Gastroesophageal sphincter (tissue), 4 donors: Measurements from ENCODE around the gene OAS3. TPM values are rescaled to one million over a fixed set of nuclear protein-coding genes. Genes with fewer than 3 reads are reported as not detected.

ENCODE experiments used
- ATAC-seq: fragments of 150-250 bp; one replicate; pipeline ENCODE4 v1.9.1; 2016; ENCODE audit warnings: mild to moderate bottlenecking, moderate library complexity
- H3K27ac ChIP-seq, 4 donors: fragments of 200-600 bp; sonication (generic) in 3 of 4; 1 replicate in 3 of 4; 2 replicates in 1 of 4; pipeline ENCODE4 v1.5.1; 2016 to 2019
- H3K27me3 ChIP-seq: fragments of 200-600 bp; sonication (generic); one replicate; pipeline ENCODE4 v1.5.1; 2019
- H3K36me3 ChIP-seq, 2 donors: fragments of 200-600 bp; sonication (generic); one replicate each; pipeline ENCODE4 v1.5.1; 2019; ENCODE audit warnings: control low read depth in 1 of 2
- H3K4me1 ChIP-seq, 3 donors: fragments of 200-600 bp; sonication (generic); 1 replicate in 2 of 3; 2 replicates in 1 of 3; pipeline ENCODE4 v1.5.1; 2016 to 2019; ENCODE audit warnings: control low read depth in 2 of 3
- H3K4me3 ChIP-seq, 2 donors: fragments of 200-600 bp; sonication (generic); one replicate each; pipeline ENCODE4 v1.5.1; 2019; ENCODE audit warnings: mild to moderate bottlenecking in 1 of 2, moderate library complexity in 1 of 2
- H3K9me3 ChIP-seq, 3 donors: fragments of 200-600 bp; sonication (generic); one replicate each; pipeline ENCODE4 v1.5.1; 2017 to 2019; ENCODE audit warnings: control low read depth in 2 of 3
- EP300 ChIP-seq: sonication (generic); formaldehyde crosslinking; IDR thresholded peaks from one replicate; pipeline ENCODE4 v1.6.1; 2017; ENCODE audit warnings: antibody characterized with exemption, mild to moderate bottlenecking
- POLR2A ChIP-seq, 2 donors: fragments of 450-650 bp; IDR thresholded peaks; one replicate each; pipeline ENCODE4 v1.6.1; 2017; ENCODE audit warnings: antibody characterized with exemption in 2 of 2, mild to moderate bottlenecking in 2 of 2, moderate library complexity in 1 of 2
- POLR2AphosphoS5 ChIP-seq: sonication (generic); formaldehyde crosslinking; IDR thresholded peaks from one replicate; pipeline ENCODE4 v1.6.1; 2017; ENCODE audit warnings: antibody characterized with exemption
- WGBS, 2 donors: methylation state at CpG; one replicate each; pipeline ENCODE4 v1.1.5; 2018; ENCODE audit warnings: low coverage in 1 of 2; 5-methylcytosine and 5-hydroxymethylcytosine counted together
- total RNA-seq, 4 donors: library from RNA; depleted of rRNA; stranded (reverse); fragments of >200 nt; gene quantifications; one replicate each; pipeline ENCODE4 v1.1.0, GENCODE V29; 2016
- TF ChIP-seq, protein P1 (sequence below), 4 experiments: fragments of 200-600 bp in 2 of 4; fragments of 450-650 bp in 2 of 4; sonication (generic) in 1 of 4; IDR thresholded peaks; one replicate each; pipeline ENCODE4 v1.5.1; 2017 to 2019; ENCODE audit warnings: antibody characterized with exemption in 4 of 4, mild to moderate bottlenecking in 2 of 4, moderate library complexity in 2 of 4

The OAS3 gene
- total RNA-seq, 4 donors from 2014 or later: 3.5 to 10.2 (median 7.2) TPM

DNA sequence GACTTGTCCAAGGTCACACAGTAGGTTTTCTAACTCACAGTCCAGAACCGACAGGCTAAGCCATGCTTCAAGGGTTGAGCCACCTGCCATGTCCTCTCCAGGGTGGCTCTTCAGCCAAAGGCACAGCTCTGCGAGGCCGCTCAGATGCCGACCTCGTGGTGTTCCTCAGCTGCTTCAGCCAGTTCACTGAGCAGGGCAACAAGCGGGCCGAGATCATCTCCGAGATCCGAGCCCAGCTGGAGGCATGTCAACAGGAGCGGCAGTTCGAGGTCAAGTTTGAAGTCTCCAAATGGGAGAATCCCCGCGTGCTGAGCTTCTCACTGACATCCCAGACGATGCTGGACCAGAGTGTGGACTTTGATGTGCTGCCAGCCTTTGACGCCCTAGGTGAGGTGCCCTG is 27.4 kb downstream of the OAS3 start:
- no peaks in the 10 kb centered on the region for H3K4me1 ChIP-seq
- no peak for ATAC-seq
- TF ChIP-seq, protein P1, sequence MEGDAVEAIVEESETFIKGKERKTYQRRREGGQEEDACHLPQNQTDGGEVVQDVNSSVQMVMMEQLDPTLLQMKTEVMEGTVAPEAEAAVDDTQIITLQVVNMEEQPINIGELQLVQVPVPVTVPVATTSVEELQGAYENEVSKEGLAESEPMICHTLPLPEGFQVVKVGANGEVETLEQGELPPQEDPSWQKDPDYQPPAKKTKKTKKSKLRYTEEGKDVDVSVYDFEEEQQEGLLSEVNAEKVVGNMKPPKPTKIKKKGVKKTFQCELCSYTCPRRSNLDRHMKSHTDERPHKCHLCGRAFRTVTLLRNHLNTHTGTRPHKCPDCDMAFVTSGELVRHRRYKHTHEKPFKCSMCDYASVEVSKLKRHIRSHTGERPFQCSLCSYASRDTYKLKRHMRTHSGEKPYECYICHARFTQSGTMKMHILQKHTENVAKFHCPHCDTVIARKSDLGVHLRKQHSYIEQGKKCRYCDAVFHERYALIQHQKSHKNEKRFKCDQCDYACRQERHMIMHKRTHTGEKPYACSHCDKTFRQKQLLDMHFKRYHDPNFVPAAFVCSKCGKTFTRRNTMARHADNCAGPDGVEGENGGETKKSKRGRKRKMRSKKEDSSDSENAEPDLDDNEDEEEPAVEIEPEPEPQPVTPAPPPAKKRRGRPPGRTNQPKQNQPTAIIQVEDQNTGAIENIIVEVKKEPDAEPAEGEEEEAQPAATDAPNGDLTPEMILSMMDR (IDR thresholded peaks at IDR 0.05): no peak
- TF ChIP-seq POLR2A (IDR thresholded peaks at IDR 0.05) (no peak), EP300 (no peak)
- H3K27ac ChIP-seq: no peak overlapping the region
- H3K36me3 ChIP-seq: peaks cover 0 to 100% of the 10 kb centered on the region in 2 donors
- no peaks in the 10 kb centered on the region for H3K9me3 ChIP-seq
- 85 to 100% methylated on average over 1 to 6 of the region's 15 CpGs for WGBS, 2 donors
- H3K4me3 ChIP-seq: no peak overlapping the region
- no peaks in the 10 kb centered on the region for H3K27me3 ChIP-seq

DNA sequence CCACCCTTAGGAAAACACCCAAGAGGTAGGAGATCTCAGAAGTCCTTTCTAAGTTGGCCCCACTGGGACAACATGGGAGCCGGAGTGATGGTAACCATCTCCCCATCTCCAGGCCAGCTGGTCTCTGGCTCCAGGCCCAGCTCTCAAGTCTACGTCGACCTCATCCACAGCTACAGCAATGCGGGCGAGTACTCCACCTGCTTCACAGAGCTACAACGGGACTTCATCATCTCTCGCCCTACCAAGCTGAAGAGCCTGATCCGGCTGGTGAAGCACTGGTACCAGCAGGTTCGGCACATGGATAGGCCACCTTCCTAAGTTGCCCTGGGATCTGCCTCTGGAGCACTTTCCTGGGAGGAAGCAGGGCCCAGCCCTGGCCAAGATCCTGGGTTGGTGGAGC is 29.0 kb downstream of the OAS3 start:
- H3K27ac ChIP-seq: no peak overlapping the region
- no peak for ATAC-seq
- H3K4me1 ChIP-seq: no peaks in the 10 kb centered on the region
- no peak overlapping the region for H3K4me3 ChIP-seq
- peaks cover 0 to 87% of the 10 kb centered on the region in 2 donors for H3K36me3 ChIP-seq
- 85 to 92% methylated on average over 2 to 5 of the region's 9 CpGs for WGBS, 2 donors
- TF ChIP-seq POLR2AphosphoS5: no peak
- TF ChIP-seq, protein P1 (IDR thresholded peaks at IDR 0.05): no peak
- TF ChIP-seq EP300: no peak
- TF ChIP-seq POLR2A (IDR thresholded peaks at IDR 0.05): no peak
- H3K27me3 ChIP-seq: no peaks in the 10 kb centered on the region
- H3K9me3 ChIP-seq: no peaks in the 10 kb centered on the region

DNA sequence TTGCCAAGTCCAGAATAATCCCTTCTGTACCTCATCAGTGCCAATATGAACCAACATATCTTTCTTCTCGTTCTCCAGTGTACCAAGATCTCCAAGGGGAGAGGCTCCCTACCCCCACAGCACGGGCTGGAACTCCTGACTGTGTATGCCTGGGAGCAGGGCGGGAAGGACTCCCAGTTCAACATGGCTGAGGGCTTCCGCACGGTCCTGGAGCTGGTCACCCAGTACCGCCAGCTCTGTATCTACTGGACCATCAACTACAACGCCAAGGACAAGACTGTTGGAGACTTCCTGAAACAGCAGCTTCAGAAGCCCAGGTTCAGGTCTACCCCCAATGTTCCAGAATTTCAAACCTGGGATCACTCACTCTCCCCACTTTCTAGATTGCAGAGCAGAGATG is 29.6 kb downstream of the OAS3 start:
- H3K4me3 ChIP-seq: no peak overlapping the region
- H3K4me1 ChIP-seq: no peaks in the 10 kb centered on the region
- no peak for ATAC-seq
- no peaks in the 10 kb centered on the region for H3K9me3 ChIP-seq
- H3K27me3 ChIP-seq: no peaks in the 10 kb centered on the region
- WGBS, 2 donors: 79% methylated on average over 2 of the region's 7 CpGs; no CpG with 5 or more reads in 1 of the 2 donors
- H3K36me3 ChIP-seq: peaks cover 0 to 81% of the 10 kb centered on the region in 2 donors
- no peak overlapping the region for H3K27ac ChIP-seq
- no peak for TF ChIP-seq EP300
- no peak for TF ChIP-seq POLR2A (IDR thresholded peaks at IDR 0.05)
- TF ChIP-seq POLR2AphosphoS5: no peak
- TF ChIP-seq, protein P1 (IDR thresholded peaks at IDR 0.05): no peak

DNA sequence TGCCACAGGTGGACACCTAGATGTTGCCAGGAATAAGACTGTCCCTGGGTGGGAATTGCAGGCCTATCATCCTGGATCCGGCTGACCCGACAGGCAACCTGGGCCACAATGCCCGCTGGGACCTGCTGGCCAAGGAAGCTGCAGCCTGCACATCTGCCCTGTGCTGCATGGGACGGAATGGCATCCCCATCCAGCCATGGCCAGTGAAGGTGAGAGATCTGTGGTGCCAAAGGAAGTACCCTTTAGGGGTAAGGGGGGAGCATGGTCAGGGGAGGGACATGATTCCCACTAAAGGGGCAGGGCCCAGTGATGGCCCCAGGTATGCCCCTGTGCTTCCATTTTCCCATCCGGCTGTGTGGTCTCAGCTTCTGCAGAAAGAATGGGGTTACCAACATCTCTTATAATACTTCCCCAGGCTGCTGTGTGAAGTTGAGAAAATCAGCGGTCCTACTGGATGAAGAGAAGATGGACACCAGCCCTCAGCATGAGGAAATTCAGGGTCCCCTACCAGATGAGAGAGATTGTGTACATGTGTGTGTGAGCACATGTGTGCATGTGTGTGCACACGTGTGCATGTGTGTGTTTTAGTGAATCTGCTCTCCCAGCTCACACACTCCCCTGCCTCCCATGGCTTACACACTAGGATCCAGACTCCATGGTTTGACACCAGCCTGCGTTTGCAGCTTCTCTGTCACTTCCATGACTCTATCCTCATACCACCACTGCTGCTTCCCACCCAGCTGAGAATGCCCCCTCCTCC is 31.5 kb downstream of the OAS3 start:
- no peak for TF ChIP-seq POLR2AphosphoS5
- TF ChIP-seq, protein P1 (IDR thresholded peaks at IDR 0.05): no peak
- no peak for TF ChIP-seq EP300
- TF ChIP-seq POLR2A (IDR thresholded peaks at IDR 0.05): no peak
- Histone ChIP-seq H3K27me3 (no peaks in the 10 kb centered on the region), H3K9me3 (no peaks in the 10 kb centered on the region), H3K4me1 (no peaks in the 10 kb centered on the region), H3K4me3 (no peak overlapping the region), H3K27ac (no peak overlapping the region), H3K36me3 (peaks cover 0 to 62% of the 10 kb centered on the region in 2 donors)
- 95 to 97% methylated on average over 2 to 3 of the region's 8 CpGs for WGBS, 2 donors
- no peak for ATAC-seq

DNA sequence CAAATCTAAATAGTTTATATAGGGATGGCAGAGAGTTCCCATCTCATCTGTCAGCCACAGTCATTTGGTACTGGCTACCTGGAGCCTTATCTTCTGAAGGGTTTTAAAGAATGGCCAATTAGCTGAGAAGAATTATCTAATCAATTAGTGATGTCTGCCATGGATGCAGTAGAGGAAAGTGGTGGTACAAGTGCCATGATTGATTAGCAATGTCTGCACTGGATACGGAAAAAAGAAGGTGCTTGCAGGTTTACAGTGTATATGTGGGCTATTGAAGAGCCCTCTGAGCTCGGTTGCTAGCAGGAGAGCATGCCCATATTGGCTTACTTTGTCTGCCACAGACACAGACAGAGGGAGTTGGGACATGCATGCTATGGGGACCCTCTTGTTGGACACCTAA is 32.1 kb downstream of the OAS3 start:
- peaks cover 0 to 56% of the 10 kb centered on the region in 2 donors for H3K36me3 ChIP-seq
- H3K4me1 ChIP-seq: no peaks in the 10 kb centered on the region
- no peak overlapping the region for H3K27ac ChIP-seq
- H3K9me3 ChIP-seq: no peaks in the 10 kb centered on the region
- ATAC-seq: no peak
- no peak overlapping the region for H3K4me3 ChIP-seq
- 67 to 100% methylated on average over 2 of the region's 2 CpGs for WGBS, 2 donors
- TF ChIP-seq POLR2AphosphoS5 (no peak), POLR2A (IDR thresholded peaks at IDR 0.05) (no peak), EP300 (no peak)
- TF ChIP-seq, protein P1 (IDR thresholded peaks at IDR 0.05): no peak
- H3K27me3 ChIP-seq: no peaks in the 10 kb centered on the region
